HepG2 (cell line): ENCODE results near the gene TTLL4. TPM values are rescaled to one million over a fixed set of nuclear protein-coding genes. Genes with fewer than 3 reads are reported as not detected.

Source experiments
- ATF4 ChIP-seq, 2 experiments: fragments of 450-650 bp in 1 of 2; sonication (generic) in 1 of 2; formaldehyde crosslinking; IDR thresholded peaks; 2 replicates each; pipeline versions ENCODE4 v1.5.0 to v1.8.0; 2020 to 2022; ENCODE audit warnings: mild to moderate bottlenecking in 1 of 2, missing genetic modification reagents in 1 of 2
- HMGXB4 ChIP-seq, 2 experiments: sonication (generic) in 1 of 2; formaldehyde crosslinking in 1 of 2; IDR thresholded peaks; 2 replicates each; pipeline versions ENCODE4 v1.4.0 to v1.6.1; 2018 to 2020; ENCODE audit warnings: missing genetic modification reagents in 2 of 2, borderline replicate concordance in 1 of 2, low read depth in 1 of 2, mild to moderate bottlenecking in 1 of 2, missing biosample characterization in 1 of 2
- HNF4G ChIP-seq, 2 experiments: sonication (generic) in 1 of 2; formaldehyde crosslinking in 1 of 2; IDR thresholded peaks; 2 replicates each; pipeline versions ENCODE4 v1.4.0 to v1.6.1; 2011 to 2020; ENCODE audit warnings: borderline replicate concordance in 2 of 2, low read depth in 2 of 2, mild to moderate bottlenecking in 2 of 2, low read length in 1 of 2, missing genetic modification reagents in 1 of 2, moderate library complexity in 1 of 2
- IKZF4 ChIP-seq: sonication (generic); formaldehyde crosslinking; IDR thresholded peaks from 2 replicates; pipeline ENCODE4 v1.5.1; 2020; ENCODE audit warnings: borderline replicate concordance, mild to moderate bottlenecking, low read depth, missing genetic modification reagents; ENCODE audit errors: not compliant biosample characterization
- KLF12 ChIP-seq: sonication (generic); formaldehyde crosslinking; IDR thresholded peaks from 2 replicates; pipeline ENCODE4 v1.4.0; 2020; ENCODE audit warnings: missing genetic modification reagents, borderline replicate concordance
- KLF9 ChIP-seq: IDR thresholded peaks from 2 replicates; pipeline ENCODE4 v1.6.1; 2016; ENCODE audit warnings: low read depth
- MIER3 ChIP-seq: IDR thresholded peaks from 2 replicates; pipeline ENCODE4 v1.6.1; 2016; ENCODE audit warnings: missing compliant biosample characterization, borderline replicate concordance
- NR2F6 ChIP-seq, 2 experiments: IDR thresholded peaks; 2 replicates each; pipeline ENCODE4 v1.6.1; 2016; ENCODE audit warnings: antibody characterized with exemption in 1 of 2, mild to moderate bottlenecking in 1 of 2
- PAXIP1 ChIP-seq: sonication (generic); formaldehyde crosslinking; conservative IDR thresholded peaks from 2 replicates; pipeline ENCODE4 v1.4.0; 2020; ENCODE audit warnings: mild to moderate bottlenecking, missing genetic modification reagents, moderate library complexity
- SIX1 ChIP-seq: sonication (generic); formaldehyde crosslinking; IDR thresholded peaks from 2 replicates; pipeline ENCODE4 v1.4.0; 2020; ENCODE audit warnings: missing genetic modification reagents, borderline replicate concordance
- SMC3 ChIP-seq: IDR thresholded peaks from 2 replicates; pipeline ENCODE4 v1.6.1; 2011; ENCODE audit warnings: low read length, improper control_type of control experiment
- SNAPC5 ChIP-seq: sonication (generic); formaldehyde crosslinking; IDR thresholded peaks from 2 replicates; pipeline ENCODE4 v1.8.1; 2023; ENCODE audit warnings: mild to moderate bottlenecking, missing genetic modification reagents, borderline replicate concordance
- TBL1XR1 ChIP-seq: fragments of 150-350 bp; IDR thresholded peaks from 2 replicates; pipeline ENCODE4 v1.6.1; 2014; ENCODE audit warnings: borderline replicate concordance, low read length; ENCODE audit not compliant: partially characterized antibody
- ZFP91 ChIP-seq: sonication (generic); formaldehyde crosslinking; IDR thresholded peaks from 2 replicates; pipeline ENCODE4 v1.9.0; 2022; ENCODE audit warnings: missing genetic modification reagents, mild to moderate bottlenecking, borderline replicate concordance
- ZNF138 ChIP-seq: sonication (generic); formaldehyde crosslinking; IDR thresholded peaks from 2 replicates; pipeline ENCODE4 v1.5.0; 2020; ENCODE audit warnings: mild to moderate bottlenecking, low read depth, missing genetic modification reagents
- ZNF790 ChIP-seq: sonication (generic); formaldehyde crosslinking; IDR thresholded peaks from 2 replicates; pipeline ENCODE4 v1.8.0; 2022; ENCODE audit warnings: missing genetic modification reagents, mild to moderate bottlenecking, borderline replicate concordance
- ZNF883 ChIP-seq: sonication (generic); formaldehyde crosslinking; IDR thresholded peaks from 2 replicates; pipeline ENCODE4 v1.5.1; 2020; ENCODE audit warnings: mild to moderate bottlenecking, missing genetic modification reagents; ENCODE audit errors: not compliant biosample characterization
- polyA plus RNA-seq, 8 experiments: library from polyadenylated mRNA; depleted of rRNA in 3 of 8; stranded (reverse) in 7 of 8; unstranded in 1 of 8; fragments of >200 nt; fragmentation: Illumina TruSeq in 4 of 8; extraction: Trizol in 4 of 8; gene quantifications; 2 replicates each; pipeline versions ENCODE4 v1.2.1 to v1.2.3, GENCODE V29; 2011 to 2016; ENCODE audit warnings: low read depth in 4 of 8, missing spikeins in 1 of 8, mixed read lengths in 1 of 8; ENCODE audit not compliant: insufficient read depth in 1 of 8
- total RNA-seq, 5 experiments: library from RNA; depleted of rRNA; stranded (reverse); fragments of >200 nt; fragmentation: Illumina TruSeq; extraction: Trizol; gene quantifications; 2 replicates each; pipeline ENCODE4 v1.2.3, GENCODE V29; 2016; ENCODE audit warnings: low read depth in 1 of 5

The TTLL4 gene
- total and polyA plus RNA-seq, 2 of the 13 experiments (the other 11 are each of a cell fraction or from before 2014, with no cell fraction given): 77.5 to 84.6 TPM

- TF ChIP-seq TBL1XR1 (peak; percentile 26), HMGXB4 (CRISPR knock-in tag; IDR thresholded peaks at IDR 0.05; ENCODE audit: borderline replicate concordance in 1 of 2, low read depth in 1 of 2) (no peak; a peak in 1 of 4 replicates), NR2F6 (IDR thresholded peaks at IDR 0.05) (peak; percentile 49; the same call in 1 of the 2 replicates), NR2F6 (CRISPR knock-in tag; IDR thresholded peaks at IDR 0.05) (peak; percentile 53; the same call in 1 of the 2 replicates), IKZF4 (peak; percentile 53), ZFP91 (CRISPR knock-in tag) (peak; percentile 60; the same call in 1 of the 2 replicates), ZNF883 (peak; percentile 58), SIX1 (CRISPR knock-in tag) (peak; percentile 20; the same call in 1 of the 2 replicates), ATF4 (CRISPR knock-in tag; IDR thresholded peaks at IDR 0.05) (0 out of 4 replicates have a peak, but pooled peaks of 1 of the 2 experiments have one; percentile 5), ZNF790 (no peak), SMC3 (peak; percentile 31), PAXIP1 (peak; percentile 90), KLF9 (no peak), MIER3 (peak; percentile 25; the same call in 1 of the 2 replicates), HNF4G (IDR thresholded peaks at IDR 0.05; ENCODE audit: borderline replicate concordance, low read depth, low read length) (peak; percentile 51), HNF4G (CRISPR knock-in tag; IDR thresholded peaks at IDR 0.05; ENCODE audit: borderline replicate concordance, low read depth) (no peak; the same call in 1 of the 2 replicates), ZNF138 (CRISPR knock-in tag) (no peak), SNAPC5 (CRISPR knock-in tag) (0 out of 2 replicates have a peak, but pooled peaks have one; percentile 51), KLF12 (CRISPR knock-in tag) (no peak)
Measured at GRCh38 chr2:218745559-218746469, 35.2 kb downstream of the TTLL4 start (continued).
